ACC112 (cell line): ENCODE measurements around the gene PRKG1.

Experiments used
- H2AFZ ChIP-seq: fragments of 200-600 bp; sonication (generic); one replicate; pipeline ENCODE4 v1.6.0; 2017; ENCODE audit warnings: antibody characterized with exemption, low read length; ENCODE audit not compliant: unreplicated experiment
- H3K27ac ChIP-seq: fragments of 200-600 bp; sonication (generic); 2 replicates; pipeline ENCODE4 v1.5.1; 2014; ENCODE audit warnings: low read depth, mild to moderate bottlenecking, antibody characterized with exemption, low read length, moderate library complexity
- H3K27me3 ChIP-seq: fragments of 200-600 bp; sonication (generic); 2 replicates; pipeline ENCODE4 v1.6.1; 2014; ENCODE audit warnings: mild to moderate bottlenecking, antibody characterized with exemption, low read length, moderate library complexity, mixed read lengths; ENCODE audit not compliant: insufficient read depth
- H3K36me3 ChIP-seq: fragments of 200-600 bp; sonication (generic); 2 replicates; pipeline ENCODE4 v1.6.1; 2016; ENCODE audit warnings: mild to moderate bottlenecking, antibody characterized with exemption, low read length, moderate library complexity, mixed read lengths; ENCODE audit not compliant: insufficient read depth
- H3K4me1 ChIP-seq: fragments of 200-600 bp; sonication (generic); one replicate; pipeline ENCODE4 v1.6.1; 2016; ENCODE audit warnings: low read length, mixed read lengths; ENCODE audit not compliant: insufficient read depth, unreplicated experiment, control insufficient read depth
- H3K4me3 ChIP-seq: fragments of 200-600 bp; sonication (generic); 2 replicates; pipeline ENCODE4 v1.5.1; 2014; ENCODE audit warnings: mild to moderate bottlenecking, low read depth, low read length
- H3K79me2 ChIP-seq: fragments of 200-600 bp; sonication (generic); one replicate; pipeline ENCODE4 v1.6.0; 2016; ENCODE audit warnings: low read length; ENCODE audit not compliant: control insufficient read depth, unreplicated experiment, insufficient read depth

The PRKG1 gene

DNA sequence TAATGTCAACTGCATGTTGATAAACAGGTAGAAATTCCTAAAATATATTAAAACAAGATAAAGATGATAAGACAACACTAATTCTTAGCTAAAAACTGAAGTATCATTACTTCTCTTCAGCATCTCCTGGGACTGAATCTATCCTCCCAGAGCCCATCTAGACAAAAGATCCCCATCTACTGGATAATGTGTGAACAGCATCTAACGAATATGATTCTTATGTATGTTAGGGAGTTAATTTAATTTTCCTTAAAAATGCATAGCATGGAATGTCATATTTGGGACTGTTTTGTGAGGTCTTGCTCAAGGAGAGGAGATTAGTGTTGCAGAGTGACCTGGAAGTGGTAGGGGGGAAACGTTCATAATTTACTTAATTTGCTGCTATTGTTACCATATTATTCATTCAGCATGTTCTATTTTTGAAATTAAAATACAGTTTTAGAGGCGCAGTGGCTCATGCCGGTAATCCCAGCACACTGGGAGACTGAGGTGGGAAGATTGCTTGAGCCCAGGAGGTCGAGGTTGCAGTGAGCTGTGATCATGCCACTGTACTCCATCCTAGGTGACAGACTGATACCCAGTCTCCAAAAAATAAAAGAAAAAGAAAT is 930.2 kb downstream of the PRKG1 start:
- H3K79me2 ChIP-seq, result no peaks in the 10 kb centered on the region

GRCh38 chr10:52007091-52007490 is 932.8 kb downstream of the PRKG1 start:
- Histone ChIP-seq H3K27ac (no peak overlapping the region), H3K36me3 (no peaks in the 10 kb centered on the region), H3K27me3 (no peaks in the 10 kb centered on the region), H3K79me2 (no peaks in the 10 kb centered on the region), H3K4me1 (no peaks in the 10 kb centered on the region), H3K4me3 (no peak overlapping the region), H2AFZ (no peak overlapping the region)

More for the DNA sequence above, 930.2 kb downstream of the PRKG1 start:
- Histone ChIP-seq H3K27ac (no peak overlapping the region), H3K27me3 (no peaks in the 10 kb centered on the region), H3K36me3 (no peaks in the 10 kb centered on the region), H2AFZ (no peak overlapping the region), H3K4me1 (no peaks in the 10 kb centered on the region), H3K4me3 (no peak overlapping the region)

- no peaks in the 10 kb centered on the region for H3K79me2 ChIP-seq
- H3K27ac ChIP-seq, result no peak overlapping the region
- no peaks in the 10 kb centered on the region for H3K36me3 ChIP-seq
- H3K27me3 ChIP-seq, result no peaks in the 10 kb centered on the region
- H3K4me3 ChIP-seq, result no peak overlapping the region
- no peaks in the 10 kb centered on the region for H3K4me1 ChIP-seq
- no peak overlapping the region for H2AFZ ChIP-seq
These were observed 936.8 kb downstream of the PRKG1 start for GRCh38 chr10:52011118-52011517.

DNA sequence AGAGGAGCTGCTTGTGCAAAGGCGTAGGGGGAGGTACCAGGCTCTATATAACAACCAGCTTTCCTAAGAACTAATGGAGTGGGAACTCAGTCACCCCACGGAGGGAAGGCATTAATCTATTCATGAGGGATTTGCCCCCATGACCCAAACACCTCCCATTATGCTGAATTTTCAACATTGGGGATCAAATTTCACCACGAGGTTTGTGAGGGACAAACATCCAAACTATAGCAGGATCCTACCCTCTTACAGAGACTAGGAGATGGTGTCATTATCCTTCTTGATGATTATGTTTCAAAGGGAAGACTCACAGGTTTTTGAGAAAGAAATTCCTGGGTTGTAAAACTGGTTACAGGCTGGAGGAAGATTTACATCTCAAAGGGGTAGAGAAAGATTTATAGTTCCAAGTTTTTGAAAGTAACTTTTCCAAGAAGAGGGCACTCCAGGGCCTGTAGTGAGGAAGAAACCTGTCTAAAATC is 944.8 kb downstream of the PRKG1 start:
- Histone ChIP-seq H3K4me3 (no peak overlapping the region), H3K27ac (no peak overlapping the region), H3K27me3 (no peaks in the 10 kb centered on the region), H3K4me1 (no peaks in the 10 kb centered on the region), H3K36me3 (no peaks in the 10 kb centered on the region), H3K79me2 (no peaks in the 10 kb centered on the region), H2AFZ (no peak overlapping the region)

GRCh38 chr10:52019656-52020055 is 945.4 kb downstream of the PRKG1 start:
- Histone ChIP-seq H3K36me3 (no peaks in the 10 kb centered on the region), H2AFZ (no peak overlapping the region), H3K27ac (no peak overlapping the region), H3K27me3 (no peaks in the 10 kb centered on the region), H3K4me3 (no peak overlapping the region), H3K79me2 (no peaks in the 10 kb centered on the region), H3K4me1 (no peaks in the 10 kb centered on the region)

- H3K27ac ChIP-seq, result no peak overlapping the region
- H3K27me3 ChIP-seq, result no peaks in the 10 kb centered on the region
- H3K36me3 ChIP-seq, result no peaks in the 10 kb centered on the region
- no peaks in the 10 kb centered on the region for H3K4me1 ChIP-seq
- no peaks in the 10 kb centered on the region for H3K79me2 ChIP-seq
- H3K4me3 ChIP-seq, result no peak overlapping the region
- no peak overlapping the region for H2AFZ ChIP-seq
These were observed 945.9 kb downstream of the PRKG1 start for GRCh38 chr10:52020173-52020572.

DNA sequence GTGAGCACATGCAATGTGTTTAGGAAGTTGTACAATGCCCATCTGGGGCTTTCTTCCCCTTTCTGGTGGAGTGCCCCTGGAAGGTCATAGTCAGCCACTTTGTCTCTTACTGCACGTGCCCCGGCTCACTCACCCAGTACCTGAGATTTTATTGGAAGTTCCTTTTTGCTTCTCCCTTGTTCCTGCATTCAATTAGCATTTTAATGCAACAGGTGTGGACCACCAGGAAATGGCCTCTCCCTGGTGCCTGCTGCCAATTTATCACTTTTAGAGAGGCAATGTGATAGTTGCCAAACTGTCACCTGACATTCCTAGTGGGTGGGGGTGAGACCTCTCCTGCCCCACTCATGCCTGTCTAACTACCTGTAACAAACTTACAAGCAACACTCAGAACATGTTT is 946.4 kb downstream of the PRKG1 start:
- no peak overlapping the region for H3K27ac ChIP-seq
- H3K4me1 ChIP-seq, result no peaks in the 10 kb centered on the region
- H2AFZ ChIP-seq, result no peak overlapping the region
- no peaks in the 10 kb centered on the region for H3K27me3 ChIP-seq
- H3K36me3 ChIP-seq, result no peaks in the 10 kb centered on the region
- H3K79me2 ChIP-seq, result no peaks in the 10 kb centered on the region
- H3K4me3 ChIP-seq, result no peak overlapping the region

DNA sequence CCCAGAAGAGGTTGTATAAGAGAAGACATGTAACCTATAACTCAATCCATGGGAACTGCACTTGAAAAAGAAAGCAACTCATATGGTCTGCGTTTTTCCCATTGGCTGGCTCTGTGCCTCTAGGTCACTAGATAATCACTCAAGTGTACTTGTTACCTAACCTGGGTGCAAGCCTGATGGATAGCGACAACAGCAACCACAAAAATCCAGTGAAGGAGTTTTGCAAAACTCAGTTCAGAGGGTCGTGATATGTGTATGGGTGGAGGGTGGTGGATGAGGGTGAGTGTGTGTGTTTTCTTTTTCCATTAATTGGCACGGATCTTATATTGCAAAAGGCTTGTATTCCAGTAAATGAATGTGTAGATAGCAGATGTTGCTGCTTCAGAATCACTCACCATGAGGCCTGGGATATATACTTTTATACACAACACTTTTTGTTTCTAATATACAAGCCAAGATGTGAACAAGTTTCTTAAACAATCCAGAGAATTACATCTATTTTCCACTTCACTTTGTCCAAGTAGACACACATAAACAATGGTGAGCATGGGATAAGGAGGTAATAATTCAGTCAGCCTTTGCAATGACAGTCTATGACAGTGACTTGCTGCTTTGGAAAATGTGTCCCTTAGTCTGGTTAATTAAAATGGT is 952.9 kb downstream of the PRKG1 start:
- Histone ChIP-seq H3K79me2 (no peaks in the 10 kb centered on the region), H3K4me3 (no peak overlapping the region), H3K27me3 (no peaks in the 10 kb centered on the region), H3K27ac (no peak overlapping the region), H3K4me1 (peaks cover 15% of the 10 kb centered on the region), H2AFZ (no peak overlapping the region), H3K36me3 (no peaks in the 10 kb centered on the region)

DNA sequence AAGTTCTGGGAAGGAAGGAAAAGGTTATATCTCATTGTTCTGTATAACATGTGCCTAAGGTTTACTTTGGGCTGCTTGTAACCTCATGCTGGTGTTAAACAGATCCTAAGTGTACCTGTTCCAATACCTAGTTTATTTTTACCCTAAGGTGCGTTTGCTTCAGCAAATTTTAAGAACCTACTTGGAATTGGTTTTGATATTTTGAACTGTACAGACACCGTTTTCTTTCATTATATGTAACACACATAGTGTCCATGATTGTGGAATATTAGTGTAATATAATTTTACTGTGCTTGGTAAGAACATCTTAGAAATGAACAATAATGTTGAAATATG is 954.2 kb downstream of the PRKG1 start:
- H3K27ac ChIP-seq, result no peak overlapping the region
- peaks cover 15% of the 10 kb centered on the region for H3K4me1 ChIP-seq
- no peaks in the 10 kb centered on the region for H3K27me3 ChIP-seq
- no peak overlapping the region for H3K4me3 ChIP-seq
- no peaks in the 10 kb centered on the region for H3K36me3 ChIP-seq
- no peak overlapping the region for H2AFZ ChIP-seq
- no peaks in the 10 kb centered on the region for H3K79me2 ChIP-seq

DNA sequence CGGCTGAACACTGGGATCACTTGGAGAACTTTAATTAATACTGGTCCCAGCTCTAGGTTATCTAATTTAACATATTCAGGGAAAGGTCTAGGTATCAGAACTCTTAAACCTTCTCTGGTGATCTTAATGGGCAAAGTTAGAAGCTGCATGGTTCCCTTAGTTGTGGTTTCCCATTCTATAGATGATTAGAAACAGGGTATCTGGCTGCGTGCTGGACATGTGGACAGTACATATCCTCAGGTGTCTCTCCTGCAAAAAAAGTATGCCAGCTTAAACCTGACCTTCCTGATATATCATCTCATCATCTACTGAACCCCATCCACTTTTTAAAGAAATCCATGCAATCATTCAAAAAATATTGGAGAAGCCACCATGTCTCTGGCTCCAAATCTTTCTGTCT is 955.3 kb downstream of the PRKG1 start:
- H3K4me1 ChIP-seq, result peaks cover 15% of the 10 kb centered on the region
- H2AFZ ChIP-seq, result no peak overlapping the region
- no peaks in the 10 kb centered on the region for H3K27me3 ChIP-seq
- no peak overlapping the region for H3K4me3 ChIP-seq
- no peaks in the 10 kb centered on the region for H3K36me3 ChIP-seq
- H3K27ac ChIP-seq, result no peak overlapping the region
- H3K79me2 ChIP-seq, result no peaks in the 10 kb centered on the region

GRCh38 chr10:52030051-52030790 is 955.9 kb downstream of the PRKG1 start:
- Histone ChIP-seq H3K4me3 (no peak overlapping the region), H3K27ac (no peak overlapping the region), H3K36me3 (no peaks in the 10 kb centered on the region), H2AFZ (no peak overlapping the region), H3K4me1 (peaks cover 15% of the 10 kb centered on the region), H3K79me2 (no peaks in the 10 kb centered on the region), H3K27me3 (no peaks in the 10 kb centered on the region)
